Esophagus mucosa (tissue), 1 donor: Measurements from ENCODE around the gene FHIT. TPM values are rescaled to one million over a fixed set of nuclear protein-coding genes. Genes with fewer than 3 reads are reported as not detected.
"Not testable (repeated sequence)": the region's sequence is repeated elsewhere in the genome, so short reads cannot be mapped to it uniquely, and the experiment has no call there.

Source experiments
- ATAC-seq: fragments of 200-7000 bp; cut with Tn5 transposase; one replicate; pipeline ENCODE4 v1.9.1; 2020
- total RNA-seq: library from RNA; stranded (reverse); gene quantifications from one replicate; pipeline ENCODE4 v1.2.4, GENCODE V29; 2023
- donor health status: DM: yes; HTN: yes; CAD: no.

The FHIT gene
- total RNA-seq, 1 donor from 2014 or later = 10.5 TPM

DNA sequence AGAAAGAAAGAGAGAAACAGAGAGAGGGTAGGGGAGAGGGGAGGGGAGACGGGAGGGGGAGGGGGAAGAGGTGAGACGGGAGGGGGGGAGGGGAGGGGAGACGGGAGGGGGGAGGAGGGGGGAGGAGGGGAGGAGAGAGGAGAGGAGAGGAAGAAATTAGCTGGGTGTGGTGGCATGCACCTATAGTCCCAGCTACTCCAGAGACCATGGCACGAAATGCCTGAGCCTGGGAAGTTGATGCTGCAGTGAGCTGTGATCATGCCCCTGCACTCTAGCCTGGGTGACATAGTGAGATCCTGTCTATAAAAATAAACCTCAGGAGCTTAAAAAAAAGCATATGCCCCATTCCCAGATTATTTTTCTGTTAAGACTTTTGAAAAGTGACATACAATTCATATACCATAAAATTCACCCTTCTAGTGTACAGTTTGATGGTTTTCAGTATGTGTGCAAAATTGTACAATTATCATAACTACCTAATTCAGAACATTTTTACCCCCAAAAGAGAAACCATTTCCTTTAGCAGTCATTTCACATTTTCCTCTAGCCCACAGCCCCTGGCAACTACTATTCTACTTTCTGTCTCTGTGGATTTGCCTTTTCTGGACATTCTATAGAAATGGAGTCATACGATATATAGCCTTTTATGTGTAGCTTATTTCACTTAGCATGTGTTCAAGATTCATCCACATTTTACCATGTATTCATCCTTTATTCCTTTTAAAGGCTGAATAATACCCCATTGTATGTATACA is 699.6 kb downstream of the FHIT start:
- no peak for ATAC-seq

GRCh38 chr3:60549863-60550262 is 701.4 kb downstream of the FHIT start:
- no peak for ATAC-seq

- ATAC-seq = no peak
Measured at GRCh38 chr3:60542995-60543394, 708.3 kb downstream of the FHIT start.

- ATAC-seq = not testable (repeated sequence)
Measured at GRCh38 chr3:60539394-60539793, 711.9 kb downstream of the FHIT start.

GRCh38 chr3:60536420-60536819 is 714.8 kb downstream of the FHIT start:
- no peak for ATAC-seq

DNA sequence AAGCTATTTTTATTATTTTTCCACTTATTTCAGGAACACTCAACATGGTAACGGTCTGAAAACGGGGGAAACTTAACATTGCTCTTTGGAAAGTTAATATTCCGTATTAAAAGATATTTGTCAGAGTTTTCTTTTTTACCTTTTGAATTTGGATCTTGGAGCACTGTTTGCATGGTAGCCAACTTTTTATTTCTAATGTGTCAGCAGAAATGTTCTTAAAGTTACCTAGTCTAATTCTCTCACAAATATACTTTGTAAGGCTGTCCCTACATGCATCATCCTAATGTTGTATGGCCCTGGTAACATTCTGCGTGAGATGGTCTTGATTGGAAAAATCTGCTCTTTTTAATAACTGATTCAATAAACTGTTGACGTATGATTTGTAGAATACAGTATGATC is 719.5 kb downstream of the FHIT start:
- no peak for ATAC-seq

DNA sequence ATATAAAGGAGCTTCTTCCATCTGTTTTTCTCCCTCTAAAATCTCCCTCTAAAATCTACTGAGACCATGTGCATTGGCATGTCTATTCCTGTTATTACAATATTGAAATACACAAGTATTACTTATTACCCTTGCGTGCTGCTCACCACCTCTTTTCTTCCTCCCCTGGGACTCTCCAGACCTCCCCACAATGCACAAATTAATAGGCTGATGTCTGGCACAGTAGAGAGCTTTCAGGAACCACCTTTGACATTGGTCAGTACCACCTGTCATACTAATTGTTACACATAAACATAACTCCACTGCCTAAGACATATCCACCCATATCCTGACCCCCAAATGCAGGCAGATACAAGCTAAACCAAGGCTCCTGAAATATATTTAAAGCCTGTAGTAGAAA is 722.6 kb downstream of the FHIT start:
- ATAC-seq = no peak

GRCh38 chr3:60523536-60523935 is 727.7 kb downstream of the FHIT start:
- ATAC-seq = no peak

GRCh38 chr3:60517134-60517533 is 734.1 kb downstream of the FHIT start:
- ATAC-seq = no peak

- ATAC-seq = no peak
Measured at GRCh38 chr3:60514866-60515265, 736.4 kb downstream of the FHIT start.

- no peak for ATAC-seq
Measured at GRCh38 chr3:60514085-60514649, 737.1 kb downstream of the FHIT start.

- ATAC-seq = no peak
Measured at GRCh38 chr3:60513241-60513640, 738.0 kb downstream of the FHIT start.

DNA sequence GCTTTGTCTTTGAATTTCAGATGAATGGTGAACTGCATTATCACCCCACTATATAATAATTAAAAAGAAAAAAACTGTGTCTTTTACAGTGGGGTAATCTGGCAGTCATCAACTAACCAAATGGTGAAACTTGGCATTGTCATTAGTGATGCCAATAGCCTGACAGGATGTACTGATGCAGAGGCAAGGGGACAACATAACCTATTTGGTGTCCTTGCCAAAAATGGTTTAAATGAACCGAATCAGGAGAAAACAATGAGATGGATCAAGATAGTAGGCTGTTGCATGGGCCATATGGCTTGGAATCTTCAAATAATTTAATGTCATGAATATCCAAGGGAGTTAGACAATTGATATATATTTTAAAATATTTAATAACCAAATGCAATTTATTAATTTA is 738.7 kb downstream of the FHIT start:
- no peak for ATAC-seq

DNA sequence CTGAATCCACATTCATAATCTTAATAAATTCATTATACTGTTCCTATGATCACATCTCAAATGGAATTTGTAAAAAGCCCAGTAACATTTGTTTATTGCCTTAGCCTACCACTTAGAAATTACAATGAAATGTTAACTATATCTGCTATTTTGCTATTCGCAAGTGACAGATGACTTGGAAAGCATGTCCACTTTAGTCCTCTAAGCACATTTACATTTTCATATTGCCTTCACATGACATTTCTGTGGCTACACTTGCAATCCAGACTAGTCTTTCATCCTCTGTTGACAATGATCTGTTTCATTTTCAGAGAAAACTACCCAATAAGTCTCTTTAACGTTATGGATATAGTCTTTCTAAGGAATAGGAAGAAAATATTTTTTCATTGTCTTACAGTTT is 741.8 kb downstream of the FHIT start:
- no peak for ATAC-seq

DNA sequence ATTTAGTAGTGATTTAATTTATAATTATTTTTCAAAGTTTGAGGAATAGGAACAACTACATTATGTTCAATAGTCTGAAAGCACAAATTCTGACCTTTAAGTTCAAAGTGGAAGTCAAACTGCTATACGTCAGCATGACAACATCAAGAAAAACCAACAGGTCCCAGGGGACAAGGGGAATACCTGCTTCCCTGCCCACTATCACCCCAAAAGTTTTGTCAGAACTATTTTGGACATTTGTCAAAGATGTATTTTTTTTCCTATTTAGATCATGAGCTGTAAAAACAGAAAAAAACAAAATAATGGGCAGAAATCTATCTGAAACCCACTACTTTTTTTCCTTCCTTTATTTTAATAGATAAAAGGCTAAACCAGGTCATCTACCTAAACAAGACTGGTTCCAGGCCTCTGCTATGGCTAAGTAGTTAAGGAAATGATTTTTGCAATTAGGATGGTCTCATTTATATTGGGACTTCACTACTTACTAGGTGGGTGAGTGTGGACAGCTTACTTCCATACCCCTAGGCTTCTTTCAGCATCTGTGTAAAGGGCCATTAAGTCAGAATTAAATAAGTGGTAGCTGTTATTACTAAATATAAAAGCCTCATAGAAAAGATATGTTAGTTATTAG is 746.3 kb downstream of the FHIT start:
- ATAC-seq = no peak

- ATAC-seq = no peak
Measured at GRCh38 chr3:60501314-60501713, 749.9 kb downstream of the FHIT start.

DNA sequence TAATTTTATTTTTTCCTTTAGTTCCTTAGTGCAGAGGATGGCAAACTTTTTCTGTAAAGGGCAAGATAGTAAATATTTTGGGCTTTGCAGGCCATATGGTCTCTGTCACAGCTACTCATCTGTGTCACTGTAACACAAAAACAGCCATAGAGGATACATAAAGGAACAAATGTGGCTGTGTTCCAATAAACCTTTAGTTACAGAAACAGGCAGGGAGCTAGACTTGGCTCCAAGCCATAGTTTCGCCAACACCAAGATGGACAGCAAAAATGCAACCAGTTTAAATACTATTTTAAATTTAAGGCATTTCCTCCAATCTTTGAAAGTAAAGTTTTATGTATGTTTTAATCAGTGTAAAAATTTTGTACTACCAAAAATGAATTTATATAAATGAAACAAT is 753.4 kb downstream of the FHIT start:
- ATAC-seq = no peak

GRCh38 chr3:60490992-60491391 is 760.3 kb downstream of the FHIT start:
- no peak for ATAC-seq

GRCh38 chr3:60475096-60475495 is 776.2 kb downstream of the FHIT start:
- ATAC-seq = no peak

DNA sequence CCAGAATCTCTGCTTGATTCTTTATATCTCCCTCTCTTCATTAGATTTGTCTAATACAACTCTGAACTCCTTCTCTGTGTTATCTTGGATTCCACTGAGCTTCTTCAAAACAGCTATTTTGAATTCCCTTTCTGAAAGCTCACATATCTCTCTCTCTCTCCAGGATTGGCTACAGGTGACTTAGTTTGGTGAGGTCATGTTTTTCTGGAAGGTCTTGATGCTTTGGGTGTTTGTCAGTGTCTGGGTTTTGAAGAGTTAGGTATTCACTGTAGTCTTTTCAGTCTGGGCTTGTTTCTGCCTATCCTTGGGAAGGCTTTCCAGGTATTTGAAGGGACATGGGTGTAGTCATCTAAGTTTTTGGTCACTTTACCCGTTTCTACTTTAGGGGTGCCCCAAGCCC is 781.8 kb downstream of the FHIT start:
- no peak for ATAC-seq

- ATAC-seq = no peak
Measured at GRCh38 chr3:60463685-60464084, 787.6 kb downstream of the FHIT start.

- ATAC-seq = no peak
Measured at GRCh38 chr3:60461267-60461666, 790.0 kb downstream of the FHIT start.

DNA sequence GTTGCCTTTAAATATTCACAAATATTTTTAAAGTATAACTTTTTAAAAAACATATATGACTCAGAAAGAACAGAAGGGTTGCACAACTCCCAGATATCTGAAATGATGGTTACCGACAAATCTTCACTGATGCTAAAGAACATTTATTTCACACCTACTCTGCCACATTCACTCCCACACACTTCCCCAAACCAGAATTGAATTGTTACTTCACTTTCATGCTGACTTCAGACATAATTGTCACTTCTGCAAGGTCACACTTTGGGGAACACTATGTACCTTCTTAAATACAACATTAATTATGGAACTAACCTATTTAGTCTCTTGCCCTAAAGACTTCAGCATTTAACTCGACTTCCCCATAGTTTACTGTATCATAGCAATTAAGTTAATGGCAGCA is 795.1 kb downstream of the FHIT start:
- no peak for ATAC-seq

GRCh38 chr3:60453326-60453725 is 797.9 kb downstream of the FHIT start:
- ATAC-seq = no peak
